LNCaP clone FGC (cell line): Measurements from ENCODE around the gene ZCCHC14.

Source experiments
- DNase-seq: peaks from one replicate; pipeline ENCODE4 v3.0.0-alpha.2; 2011; ENCODE audit warnings: low read depth
- H3K4me3 ChIP-seq: 2 replicates; pipeline ENCODE4 v1.5.1; 2011; ENCODE audit warnings: mild to moderate bottlenecking, low read depth, low read length, control low read depth
- CTCF ChIP-seq: IDR thresholded peaks from 2 replicates; pipeline ENCODE4 v1.5.1; 2012; ENCODE audit warnings: mild to moderate bottlenecking; ENCODE audit not compliant: control insufficient read depth, insufficient read depth; ENCODE audit errors: extremely low read depth

ZCCHC14 gene

GRCh38 chr16:87443964-87444363 is 48.9 kb downstream of the ZCCHC14 start:
- H3K4me3 ChIP-seq = no peak overlapping the region
- no peak for DNase-seq
- no peak for TF ChIP-seq CTCF

- H3K4me3 ChIP-seq = no peak overlapping the region
- no peak for DNase-seq
- TF ChIP-seq CTCF = no peak
These were observed 49.8 kb downstream of the ZCCHC14 start for GRCh38 chr16:87443016-87443415.

- TF ChIP-seq CTCF = no peak
- no peak overlapping the region for H3K4me3 ChIP-seq
- DNase-seq = no peak
These were observed 50.2 kb downstream of the ZCCHC14 start for GRCh38 chr16:87442581-87442966.

- no peak for TF ChIP-seq CTCF
- no peak for DNase-seq
- no peak overlapping the region for H3K4me3 ChIP-seq
These were observed 50.8 kb downstream of the ZCCHC14 start for GRCh38 chr16:87441886-87442580.

- no peak overlapping the region for H3K4me3 ChIP-seq
- DNase-seq = no peak
- no peak for TF ChIP-seq CTCF
These were observed 52.9 kb downstream of the ZCCHC14 start for GRCh38 chr16:87439926-87440325.

GRCh38 chr16:87438611-87438985 is 54.2 kb downstream of the ZCCHC14 start:
- no peak overlapping the region for H3K4me3 ChIP-seq
- DNase-seq = no peak
- TF ChIP-seq CTCF = no peak
